Measurements from ENCODE around the gene TEAD4. TPM values are rescaled to one million over a fixed set of nuclear protein-coding genes. Genes with fewer than 3 reads are reported as not detected.

Gene TEAD4
- total RNA-seq, 1 donor, result 15.2 TPM

DNA sequence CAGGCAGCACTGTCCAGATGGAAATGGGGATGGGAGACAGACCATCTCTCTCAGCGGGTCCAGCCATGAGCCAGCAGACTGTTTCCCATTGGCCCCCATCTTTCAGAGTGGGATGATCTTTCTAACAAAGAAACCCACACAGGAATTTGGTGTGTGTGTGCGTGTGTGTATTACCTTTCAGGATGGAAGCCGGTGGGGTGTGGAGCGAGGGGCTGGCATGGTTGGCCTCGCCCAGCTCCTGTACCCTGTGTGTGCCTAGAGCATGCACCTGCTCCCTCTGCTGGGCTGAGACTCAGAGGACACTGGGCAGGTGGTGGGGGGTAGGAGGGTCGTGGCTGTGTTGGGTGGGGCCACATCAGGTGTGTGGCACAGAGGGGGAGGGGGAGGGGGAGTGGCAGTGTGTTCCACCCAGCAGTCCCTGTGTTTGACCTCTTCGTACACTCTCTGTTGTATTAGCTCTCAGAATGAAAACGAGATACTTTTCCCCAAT lies 85.0 kb downstream of the TEAD4 start:
- Histone ChIP-seq H3K4me3 (ENCODE audit: insufficient read depth, low read length) (no peak overlapping the region), H4K20me1 (ENCODE audit: insufficient read depth, low read length) (peaks cover 8% of the 10 kb centered on the region), H3K27me3 (ENCODE audit: insufficient read depth, low read length) (no peaks in the 10 kb centered on the region), H3K36me3 (ENCODE audit: insufficient read depth, low read length) (peaks cover 22% of the 10 kb centered on the region), H3K9me3 (ENCODE audit: low read depth, low read length) (no peaks in the 10 kb centered on the region), H3K4me1 (ENCODE audit: insufficient read depth, low read length) (no peaks in the 10 kb centered on the region), H3K79me2 (ENCODE audit: insufficient read depth, low read length) (no peaks in the 10 kb centered on the region), H3K4me2 (ENCODE audit: insufficient read depth, low read length) (no peak overlapping the region), H3K27ac (ENCODE audit: low read depth, low read length) (no peak overlapping the region), H2AFZ (ENCODE audit: low read length) (no peak overlapping the region)
- peak; percentile 53 for DNase-seq (ENCODE audit: insufficient read length, low spot score, missing footprints)
- TF ChIP-seq, protein P1, sequence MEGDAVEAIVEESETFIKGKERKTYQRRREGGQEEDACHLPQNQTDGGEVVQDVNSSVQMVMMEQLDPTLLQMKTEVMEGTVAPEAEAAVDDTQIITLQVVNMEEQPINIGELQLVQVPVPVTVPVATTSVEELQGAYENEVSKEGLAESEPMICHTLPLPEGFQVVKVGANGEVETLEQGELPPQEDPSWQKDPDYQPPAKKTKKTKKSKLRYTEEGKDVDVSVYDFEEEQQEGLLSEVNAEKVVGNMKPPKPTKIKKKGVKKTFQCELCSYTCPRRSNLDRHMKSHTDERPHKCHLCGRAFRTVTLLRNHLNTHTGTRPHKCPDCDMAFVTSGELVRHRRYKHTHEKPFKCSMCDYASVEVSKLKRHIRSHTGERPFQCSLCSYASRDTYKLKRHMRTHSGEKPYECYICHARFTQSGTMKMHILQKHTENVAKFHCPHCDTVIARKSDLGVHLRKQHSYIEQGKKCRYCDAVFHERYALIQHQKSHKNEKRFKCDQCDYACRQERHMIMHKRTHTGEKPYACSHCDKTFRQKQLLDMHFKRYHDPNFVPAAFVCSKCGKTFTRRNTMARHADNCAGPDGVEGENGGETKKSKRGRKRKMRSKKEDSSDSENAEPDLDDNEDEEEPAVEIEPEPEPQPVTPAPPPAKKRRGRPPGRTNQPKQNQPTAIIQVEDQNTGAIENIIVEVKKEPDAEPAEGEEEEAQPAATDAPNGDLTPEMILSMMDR (IDR thresholded peaks at IDR 0.05; ENCODE audit: extremely low read depth, low read depth, low read length), result no peak

DNA sequence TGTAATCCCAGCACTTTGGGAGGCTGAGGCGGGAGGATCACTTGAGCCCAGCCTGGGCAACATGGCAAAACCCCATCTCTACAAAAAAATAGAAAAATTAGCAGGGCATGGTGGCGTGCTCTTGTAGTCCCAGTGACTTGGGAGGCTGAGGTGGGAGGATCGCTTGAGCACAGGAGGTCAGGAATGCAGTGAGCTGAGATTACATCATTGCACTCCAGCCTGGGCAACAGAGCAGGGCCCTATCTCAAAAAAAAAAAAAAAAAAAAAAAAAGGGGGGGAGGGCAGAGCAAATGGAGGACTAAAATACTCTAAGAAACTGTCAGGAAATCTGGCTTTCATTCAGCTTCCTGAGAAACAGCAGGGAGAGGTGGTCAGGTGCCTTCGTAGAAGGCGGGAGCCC lies 86.3 kb downstream of the TEAD4 start:
- Histone ChIP-seq H3K4me1 (ENCODE audit: insufficient read depth, low read length) (no peaks in the 10 kb centered on the region), H3K27ac (ENCODE audit: low read depth, low read length) (no peak overlapping the region), H3K9me3 (ENCODE audit: low read depth, low read length) (no peaks in the 10 kb centered on the region), H3K27me3 (ENCODE audit: insufficient read depth, low read length) (no peaks in the 10 kb centered on the region), H3K79me2 (ENCODE audit: insufficient read depth, low read length) (no peaks in the 10 kb centered on the region), H4K20me1 (ENCODE audit: insufficient read depth, low read length) (peaks cover 8% of the 10 kb centered on the region), H3K4me3 (ENCODE audit: insufficient read depth, low read length) (no peak overlapping the region), H2AFZ (ENCODE audit: low read length) (no peak overlapping the region), H3K36me3 (ENCODE audit: insufficient read depth, low read length) (peaks cover 12% of the 10 kb centered on the region), H3K4me2 (ENCODE audit: insufficient read depth, low read length) (no peak overlapping the region)
- TF ChIP-seq, protein P1 (IDR thresholded peaks at IDR 0.05; ENCODE audit: extremely low read depth, low read depth, low read length), result no peak
- DNase-seq (ENCODE audit: insufficient read length, low spot score, missing footprints), result peak; percentile 37

DNA sequence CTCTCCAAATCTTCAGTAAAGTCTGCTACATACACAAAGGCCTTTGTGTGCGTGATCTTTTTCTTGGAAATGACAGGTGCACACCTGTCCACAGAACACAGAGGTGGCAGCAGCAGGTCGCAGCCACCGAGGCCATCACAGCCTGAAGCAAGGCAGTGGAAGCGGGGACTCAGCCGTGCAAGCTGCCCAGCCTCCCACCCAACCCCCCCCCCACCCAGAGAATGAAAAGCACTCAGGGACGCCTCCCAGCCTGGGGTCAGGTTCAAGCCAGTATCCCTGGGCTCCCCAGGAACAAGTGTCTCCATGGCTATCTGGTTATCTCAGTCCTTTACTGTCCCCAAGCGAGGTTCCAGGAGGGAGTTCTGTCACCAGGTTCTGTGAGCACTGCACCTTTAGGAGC lies 86.8 kb downstream of the TEAD4 start:
- DNase-seq (ENCODE audit: insufficient read length, low spot score, missing footprints), result peak; percentile 65
- TF ChIP-seq, protein P1 (IDR thresholded peaks at IDR 0.05; ENCODE audit: extremely low read depth, low read depth, low read length), result no peak
- Histone ChIP-seq H3K4me1 (ENCODE audit: insufficient read depth, low read length) (no peaks in the 10 kb centered on the region), H3K4me2 (ENCODE audit: insufficient read depth, low read length) (no peak overlapping the region), H2AFZ (ENCODE audit: low read length) (no peak overlapping the region), H3K9me3 (ENCODE audit: low read depth, low read length) (no peaks in the 10 kb centered on the region), H3K27me3 (ENCODE audit: insufficient read depth, low read length) (no peaks in the 10 kb centered on the region), H3K36me3 (ENCODE audit: insufficient read depth, low read length) (peaks cover 10% of the 10 kb centered on the region), H3K4me3 (ENCODE audit: insufficient read depth, low read length) (no peak overlapping the region), H3K27ac (ENCODE audit: low read depth, low read length) (no peak overlapping the region), H4K20me1 (ENCODE audit: insufficient read depth, low read length) (peaks cover 8% of the 10 kb centered on the region), H3K79me2 (ENCODE audit: insufficient read depth, low read length) (no peaks in the 10 kb centered on the region)

DNA sequence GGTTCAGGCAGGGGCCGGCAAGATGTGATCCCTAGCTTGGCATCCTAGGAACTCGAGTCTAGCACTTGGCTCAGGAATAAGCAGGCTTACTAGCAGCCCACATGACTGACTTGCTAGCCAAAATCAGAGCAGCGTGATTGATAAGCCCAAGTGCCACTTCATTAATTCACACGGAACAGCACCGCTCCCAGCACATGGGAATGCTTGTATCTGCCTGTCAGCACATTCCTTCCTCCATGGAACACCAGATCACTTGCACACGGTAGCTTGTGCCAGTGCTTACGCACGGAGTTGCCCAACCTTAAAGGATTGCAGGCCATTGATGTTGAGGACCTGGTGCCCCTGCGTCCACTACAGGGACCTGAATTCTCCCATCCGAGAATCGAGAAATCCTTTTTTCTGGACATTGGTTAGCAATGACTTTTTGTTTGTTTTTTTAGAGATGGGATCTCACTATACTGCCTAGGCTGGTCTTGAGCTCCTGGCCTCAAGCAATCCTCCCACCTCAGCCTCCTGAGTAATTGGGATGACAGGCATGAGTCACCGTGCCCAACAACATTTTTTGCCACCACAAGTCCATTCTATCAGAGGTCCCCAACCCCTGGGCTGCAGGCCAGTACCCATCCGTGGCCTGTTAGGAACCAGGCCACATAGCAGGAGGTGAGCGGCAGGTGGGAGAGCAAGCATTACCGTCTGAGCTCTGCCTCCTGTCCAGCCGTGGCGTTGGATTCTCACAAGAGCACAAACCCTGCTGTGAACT lies 87.4 kb downstream of the TEAD4 start:
- Histone ChIP-seq H3K4me2 (ENCODE audit: insufficient read depth, low read length) (no peak overlapping the region), H3K27ac (ENCODE audit: low read depth, low read length) (no peak overlapping the region), H4K20me1 (ENCODE audit: insufficient read depth, low read length) (peaks cover 4% of the 10 kb centered on the region), H3K4me3 (ENCODE audit: insufficient read depth, low read length) (no peak overlapping the region), H3K36me3 (ENCODE audit: insufficient read depth, low read length) (peaks cover 9% of the 10 kb centered on the region), H2AFZ (ENCODE audit: low read length) (no peak overlapping the region), H3K27me3 (ENCODE audit: insufficient read depth, low read length) (no peaks in the 10 kb centered on the region), H3K4me1 (ENCODE audit: insufficient read depth, low read length) (no peaks in the 10 kb centered on the region), H3K79me2 (ENCODE audit: insufficient read depth, low read length) (no peaks in the 10 kb centered on the region), H3K9me3 (ENCODE audit: low read depth, low read length) (no peaks in the 10 kb centered on the region)
- TF ChIP-seq, protein P1 (IDR thresholded peaks at IDR 0.05; ENCODE audit: extremely low read depth, low read depth, low read length), result no peak
- peak; percentile 58 for DNase-seq (ENCODE audit: insufficient read length, low spot score, missing footprints)

All from osteoblast (primary cell).